ENCODE measurements around the gene MRGPRG.
A peak's percentile ranks its signal among the peaks of the same experiment; 100 is the strongest.
"Not testable (repeated sequence)": the region's sequence is repeated elsewhere in the genome, so short reads cannot be mapped to it uniquely, and the experiment has no call there.

Gene MRGPRG

DNA sequence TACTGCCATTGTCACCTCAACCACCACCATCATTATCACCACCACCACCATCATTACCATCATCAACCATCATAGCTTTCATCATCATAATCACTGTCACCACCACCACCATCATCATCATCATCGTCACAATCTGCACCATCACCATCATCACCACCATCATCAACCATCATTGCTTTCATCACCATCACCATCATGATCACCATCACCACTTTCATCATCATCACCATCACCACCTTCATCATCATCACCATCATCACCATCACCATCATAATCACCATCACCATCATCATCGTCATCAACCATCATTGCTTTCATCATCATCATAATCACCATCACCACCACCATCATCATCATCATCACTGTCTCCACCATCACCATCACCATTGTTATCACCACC, 44.8 kb downstream of the MRGPRG start:
- DNase-seq (ENCODE audit: low spot score), result no peak

DNA sequence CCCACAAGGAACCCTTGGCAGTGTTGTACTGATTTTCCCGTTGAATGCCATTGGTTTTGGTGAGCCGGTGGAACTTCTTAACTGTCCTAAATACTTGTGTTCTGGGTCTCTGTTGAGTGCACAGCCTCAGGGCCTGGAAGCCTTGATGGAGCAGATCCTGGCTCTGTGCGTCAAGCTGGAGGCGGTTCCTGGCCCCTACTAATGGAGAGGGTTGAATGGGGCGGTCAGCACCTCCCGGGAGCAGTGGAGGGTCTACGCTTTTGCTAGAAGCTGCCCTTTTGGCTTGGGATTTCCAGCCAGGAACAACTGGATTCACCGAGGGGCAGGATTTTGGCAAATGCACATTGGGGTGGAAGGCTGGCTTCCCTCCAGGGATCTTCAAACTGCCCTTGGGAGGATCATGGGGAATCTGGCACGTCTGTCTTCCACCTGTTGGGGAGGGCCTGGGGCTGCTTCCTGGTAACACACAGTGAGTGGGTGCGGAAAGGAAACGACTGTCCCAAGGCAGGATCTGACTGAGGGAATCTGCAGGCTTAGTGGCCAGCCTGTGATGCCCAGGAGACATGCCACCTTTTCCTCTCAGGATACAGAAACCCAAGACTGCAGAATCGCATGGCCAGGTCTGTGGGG, 46.6 kb downstream of the MRGPRG start:
- DNase-seq (ENCODE audit: low spot score), result no peak

DNA sequence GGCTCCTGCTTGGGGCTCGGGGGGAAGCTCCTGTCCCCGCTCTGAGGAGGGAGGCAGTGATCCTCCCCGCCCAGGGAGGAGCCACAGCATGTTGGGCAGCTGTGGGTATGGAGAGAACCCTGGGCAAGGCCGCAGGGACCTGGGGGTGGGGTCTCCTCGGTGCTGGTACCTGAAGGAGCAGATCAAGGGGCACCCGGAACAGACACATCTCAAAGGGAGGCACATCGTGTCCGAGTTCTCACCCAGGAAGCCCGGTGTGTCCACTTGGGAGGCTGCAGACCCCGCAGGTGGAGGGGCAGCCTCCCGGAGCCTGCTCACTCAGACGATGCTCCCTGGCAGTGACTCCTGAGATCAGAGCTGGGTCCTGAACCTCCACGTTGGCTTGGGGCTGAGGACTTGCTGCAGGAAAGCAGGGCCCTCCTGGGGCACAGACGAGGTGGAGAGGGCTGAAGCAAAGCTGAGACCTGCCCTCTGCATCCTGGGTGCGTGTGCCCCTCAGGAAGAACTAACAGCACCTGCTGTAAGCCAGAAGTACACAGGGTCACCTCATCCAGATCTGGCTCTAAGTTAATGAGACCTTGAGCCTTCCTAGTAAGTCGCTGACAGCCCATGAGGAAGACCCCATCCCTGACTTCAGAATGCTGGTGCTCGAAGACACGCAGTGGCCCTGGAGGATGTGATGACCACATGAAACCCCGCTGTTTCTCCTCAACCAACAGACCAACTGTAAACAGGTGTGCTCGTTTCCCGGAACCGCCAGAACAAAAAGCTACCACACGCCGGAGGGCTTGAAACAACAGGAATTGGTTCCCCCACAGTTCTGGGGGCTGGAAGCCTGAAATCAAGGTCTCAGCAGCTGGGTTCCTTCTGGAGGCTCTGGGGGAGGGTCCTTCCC, 47.6 kb downstream of the MRGPRG start:
- DNase-seq (ENCODE audit: low spot score), result no peak

DNA sequence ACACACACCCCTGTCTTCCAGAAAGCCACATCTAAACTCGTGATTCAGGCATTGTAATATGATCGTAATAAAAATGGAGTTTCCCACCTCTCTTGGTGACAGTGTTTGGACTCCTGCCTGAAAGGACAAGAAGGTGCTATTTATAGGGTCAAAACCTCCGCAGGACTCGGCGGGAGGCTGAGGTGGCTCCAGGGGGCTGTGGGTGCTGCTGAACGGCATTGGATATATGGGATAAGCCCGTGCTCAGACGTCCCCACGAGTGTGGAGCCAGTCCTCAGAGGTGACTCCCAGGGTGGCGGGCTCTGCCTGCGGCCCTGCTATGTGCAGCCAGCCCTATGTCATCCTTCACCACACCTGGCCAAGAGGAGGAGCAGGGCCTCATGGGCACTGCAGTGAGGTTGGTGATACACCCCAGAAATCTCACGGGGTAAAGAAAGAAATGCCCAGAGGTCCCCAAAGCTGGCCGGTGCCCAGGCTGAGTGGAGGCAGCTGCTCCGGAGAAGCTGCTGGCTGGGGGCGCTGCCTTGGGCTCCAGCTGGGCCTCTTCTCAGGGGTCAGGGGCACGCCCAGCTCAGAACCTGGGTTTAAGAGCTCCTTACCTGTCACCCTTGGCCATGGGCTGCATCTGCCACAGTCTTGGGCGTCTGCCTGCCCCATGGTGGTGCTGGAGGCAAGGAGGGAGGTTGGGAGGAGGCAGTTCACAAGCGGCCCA, 48.4 kb downstream of the MRGPRG start:
- DNase-seq (ENCODE audit: low spot score), result no peak

DNA sequence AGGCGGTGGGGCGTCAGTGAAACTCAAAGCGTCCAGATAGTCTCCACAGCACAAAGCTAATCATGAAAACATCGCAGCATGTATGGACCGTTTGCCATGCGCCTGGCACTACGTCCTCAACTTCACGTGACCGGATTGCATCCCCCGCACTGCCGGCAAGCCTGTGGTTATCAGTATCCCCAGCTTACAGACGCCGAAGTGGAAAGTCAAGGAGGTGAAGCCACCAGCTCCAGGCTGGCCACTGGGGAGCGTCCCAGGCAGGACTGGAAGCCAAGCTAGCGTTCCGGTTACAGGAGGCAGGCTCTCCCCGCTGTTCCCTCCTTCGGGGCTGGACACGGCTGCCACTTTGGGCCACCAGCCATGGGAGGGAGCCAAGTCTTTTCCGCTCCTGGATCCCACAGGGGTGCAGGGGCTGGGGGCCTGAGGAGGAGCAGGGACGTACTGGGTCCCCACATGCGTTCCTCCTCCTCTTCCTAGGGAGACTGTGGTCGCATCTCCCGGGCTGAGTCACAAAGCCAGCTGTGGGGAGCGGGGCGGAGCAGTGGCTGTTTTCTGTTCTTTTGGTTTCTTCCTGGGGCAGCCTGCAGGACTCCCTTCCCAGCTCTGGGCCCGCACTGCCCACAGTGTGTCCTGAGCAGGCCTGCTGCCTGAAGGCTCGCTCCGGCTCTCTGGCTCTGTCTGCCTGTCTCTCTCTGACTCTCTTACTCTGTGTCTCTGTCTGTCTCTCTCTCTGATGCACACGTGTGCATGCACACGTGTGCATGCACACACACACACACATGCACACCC, 49.2 kb downstream of the MRGPRG start:
- peak; percentile 86 for DNase-seq (ENCODE audit: low spot score)

DNA sequence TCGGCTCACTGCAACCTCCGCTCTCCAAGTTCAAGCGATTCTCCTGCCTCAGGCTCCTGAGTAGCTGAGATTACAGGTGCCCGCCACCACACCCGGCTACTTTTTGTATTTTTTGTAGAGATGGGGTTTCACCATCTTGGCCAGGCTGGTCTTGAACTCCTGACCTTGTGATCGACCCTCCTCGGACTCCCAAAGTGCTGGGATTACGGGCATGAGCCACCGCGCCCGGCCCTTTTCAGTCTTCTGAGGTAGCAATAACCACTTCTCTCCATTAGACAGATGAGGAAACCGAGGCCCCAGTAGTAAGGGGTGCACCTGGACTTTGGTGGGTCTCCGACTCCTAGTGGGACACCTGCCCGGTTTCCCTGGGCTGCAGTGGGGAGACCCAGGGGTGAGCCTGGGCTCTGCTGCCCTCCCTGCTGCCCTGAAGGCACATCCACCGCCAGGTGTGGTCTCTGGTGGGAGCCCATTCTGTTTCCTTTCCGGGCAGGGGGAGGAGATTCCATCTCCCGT, 49.8 kb downstream of the MRGPRG start:
- DNase-seq (ENCODE audit: low spot score), result not testable (repeated sequence)

All from SW480 (cell line).